Ectodermal cell (in vitro differentiated cells): ENCODE measurements around the gene ZNF260.
A peak's percentile ranks its signal among the peaks of the same experiment; 100 is the strongest.
"Not testable (repeated sequence)": the region's sequence is repeated elsewhere in the genome, so short reads cannot be mapped to it uniquely, and the experiment has no call there.

Source experiments
- H3K27ac ChIP-seq: 2 replicates; pipeline ENCODE4 v1.7.0; 2013; ENCODE audit warnings: mild to moderate bottlenecking, low read depth, low read length; ENCODE audit not compliant: insufficient read depth, poor library complexity, severe bottlenecking
- H3K27me3 ChIP-seq: 2 replicates; pipeline ENCODE4 v1.7.0; 2013; ENCODE audit warnings: mild to moderate bottlenecking, low read length; ENCODE audit not compliant: insufficient read depth, control insufficient read depth, poor library complexity, severe bottlenecking
- H3K36me3 ChIP-seq: one replicate; pipeline ENCODE4 v1.7.0; 2013; ENCODE audit warnings: low read length; ENCODE audit not compliant: control insufficient read depth, insufficient read depth
- H3K4me1 ChIP-seq: one replicate; pipeline ENCODE4 v1.7.0; 2013; ENCODE audit warnings: low read length; ENCODE audit not compliant: control insufficient read depth, insufficient read depth
- H3K4me3 ChIP-seq: 2 replicates; pipeline ENCODE4 v1.7.0; 2013; ENCODE audit warnings: low read depth, low read length, control low read depth; ENCODE audit not compliant: insufficient read depth
- H3K9me3 ChIP-seq: 2 replicates; pipeline ENCODE4 v1.7.0; 2013; ENCODE audit warnings: mild to moderate bottlenecking, low read length, moderate library complexity; ENCODE audit not compliant: control insufficient read depth
- WGBS, 2 experiments: methylation state at CpG; one replicate each; pipeline ENCODE4 v1.1.7; 2013; ENCODE audit warnings: missing lambda C conversion rate in 2 of 2; 5-methylcytosine and 5-hydroxymethylcytosine counted together

The ZNF260 gene

GRCh38 chr19:36490846-36491245, 37.2 kb downstream of the ZNF260 start:
- not testable (repeated sequence) for H3K36me3 ChIP-seq, H3K4me3 ChIP-seq, H3K27ac ChIP-seq, H3K27me3 ChIP-seq, H3K9me3 ChIP-seq, H3K4me1 ChIP-seq
- 94 to 96% methylated on average over 29 of the region's 29 CpGs for WGBS, 2 experiments

- Histone ChIP-seq H3K27me3 (no peaks in the 10 kb centered on the region), H3K9me3 (no peaks in the 10 kb centered on the region), H3K36me3 (no peaks in the 10 kb centered on the region), H3K27ac (peak overlapping the region; percentile 98), H3K4me3 (peak overlapping the region; percentile 98), H3K4me1 (no peaks in the 10 kb centered on the region)
- 23 to 24% methylated on average over 15 of the region's 15 CpGs for WGBS, 2 experiments
These were observed 38.1 kb downstream of the ZNF260 start for GRCh38 chr19:36489920-36490415.

DNA sequence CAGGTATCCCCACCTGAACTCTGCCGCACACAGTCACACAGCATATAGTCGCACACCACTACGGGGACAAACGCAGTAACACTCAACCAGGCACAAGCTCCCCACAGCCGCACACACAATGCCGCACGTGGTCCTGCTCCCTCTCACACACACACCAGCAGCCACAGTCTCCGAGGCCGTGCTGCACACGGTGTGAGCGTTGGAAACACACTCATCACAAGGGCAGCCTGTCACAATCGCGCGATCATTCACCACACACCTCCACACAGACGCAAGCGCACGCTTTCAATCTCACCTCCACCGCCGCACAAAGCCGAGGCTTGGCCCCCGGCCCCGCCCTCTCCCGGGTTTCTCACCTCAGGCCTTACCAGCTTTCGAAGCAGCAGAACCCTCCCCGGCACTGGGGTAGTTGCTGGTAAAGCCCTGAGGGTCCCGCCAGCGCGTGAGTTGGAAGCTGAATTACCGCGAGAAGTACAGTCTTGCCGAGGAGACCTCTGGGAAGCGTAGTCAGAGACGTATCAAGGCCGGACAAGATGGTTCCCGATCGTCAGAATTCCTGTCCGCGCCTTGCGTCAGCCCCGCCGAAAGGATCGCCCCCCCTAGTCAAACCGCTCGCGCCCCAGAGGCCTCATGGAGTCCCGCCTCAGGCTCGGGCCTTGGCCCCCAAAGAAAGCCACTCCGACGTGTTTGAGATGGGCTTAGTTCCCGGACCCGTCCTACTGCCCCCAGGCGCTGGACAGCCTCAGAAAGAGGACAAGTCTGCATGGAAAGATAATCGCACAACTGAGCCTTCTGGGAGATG, 38.8 kb downstream of the ZNF260 start, which contains the start of gene ZNF566:
TSS of gene ZNF566 (minus strand) at position 444 of the 802 bp plus-strand sequence. CDS start 13,004 bp downstream, outside the sequence.
- 0% methylated on average over 53 of the region's 53 CpGs for WGBS, 2 experiments
- peak within 1 kb of the TSS; percentile 98 for H3K27ac ChIP-seq

DNA sequence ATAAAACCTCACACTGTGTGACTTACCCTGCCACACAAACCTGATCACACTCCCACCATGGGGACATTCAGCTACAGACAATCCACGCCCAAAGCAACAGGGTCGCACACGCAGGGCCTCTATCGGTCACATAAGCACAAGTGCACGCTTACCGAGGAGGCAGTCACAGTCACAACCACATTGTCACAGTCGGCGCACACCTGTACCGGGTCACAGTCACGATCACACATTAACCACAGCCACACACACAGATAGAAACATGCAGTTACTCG, 39.3 kb downstream of the ZNF260 start:
- Histone ChIP-seq H3K36me3 (no peaks in the 10 kb centered on the region), H3K27ac (peak overlapping the region; percentile 98), H3K4me3 (peak overlapping the region; percentile 98), H3K9me3 (no peaks in the 10 kb centered on the region), H3K4me1 (no peaks in the 10 kb centered on the region), H3K27me3 (no peaks in the 10 kb centered on the region)
- 6 to 8% methylated on average over 11 of the region's 11 CpGs for WGBS, 2 experiments

More for the DNA sequence above, 38.8 kb downstream of the ZNF260 start, which contains the start of gene ZNF566:
- Histone ChIP-seq H3K4me3 (peak within 1 kb of the TSS; percentile 98), H3K36me3 (no peaks in the 10 kb centered on the region), H3K27me3 (no peaks in the 10 kb centered on the region), H3K9me3 (no peaks in the 10 kb centered on the region), H3K4me1 (no peaks in the 10 kb centered on the region)

DNA sequence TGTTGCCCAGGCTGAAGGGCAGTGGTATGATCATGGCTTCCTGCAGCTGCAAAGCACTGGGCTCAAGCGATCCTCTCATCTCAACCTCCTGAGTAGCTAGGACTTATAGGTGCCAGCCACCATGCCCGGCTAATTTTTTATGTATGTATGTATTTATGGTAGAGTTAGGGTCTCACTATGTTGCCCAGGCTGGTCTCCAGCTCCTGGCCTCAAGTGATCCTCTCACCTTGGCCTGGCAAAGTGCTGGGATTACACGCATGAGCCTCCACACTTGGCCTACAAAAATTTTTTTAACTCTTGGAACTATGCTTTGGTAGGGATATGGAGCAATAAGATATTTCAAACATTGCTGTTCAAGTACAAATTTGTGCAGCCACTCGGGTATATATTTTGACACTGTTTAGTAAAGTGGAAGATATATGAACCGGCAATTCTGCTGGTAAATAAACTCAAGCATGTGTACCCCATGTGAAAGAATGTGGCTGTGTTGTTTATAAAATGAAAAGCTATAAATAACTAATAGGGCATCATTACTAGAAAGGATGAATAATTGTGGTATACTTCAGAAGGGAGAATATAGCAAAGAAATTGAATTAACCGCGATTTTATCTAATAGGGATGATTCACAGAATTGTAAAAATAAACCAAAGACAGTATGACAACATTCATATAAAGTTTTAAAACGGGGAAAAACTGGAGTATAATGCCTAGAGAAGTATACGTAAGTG, 39.8 kb downstream of the ZNF260 start:
- WGBS, 2 experiments: 75 to 89% methylated on average over 6 to 9 of the region's 9 CpGs
- Histone ChIP-seq H3K36me3 (no peaks in the 10 kb centered on the region), H3K27ac (no peak overlapping the region), H3K4me3 (peak overlapping the region; percentile 98), H3K27me3 (no peaks in the 10 kb centered on the region), H3K4me1 (no peaks in the 10 kb centered on the region), H3K9me3 (no peaks in the 10 kb centered on the region)

GRCh38 chr19:36483653-36484052, 44.4 kb downstream of the ZNF260 start:
- Histone ChIP-seq H3K36me3 (no peaks in the 10 kb centered on the region), H3K27ac (no peak overlapping the region), H3K9me3 (no peaks in the 10 kb centered on the region), H3K27me3 (no peaks in the 10 kb centered on the region), H3K4me3 (no peak overlapping the region), H3K4me1 (no peaks in the 10 kb centered on the region)
- WGBS, 2 experiments: 93 to 96% methylated on average over 6 of the region's 6 CpGs

DNA sequence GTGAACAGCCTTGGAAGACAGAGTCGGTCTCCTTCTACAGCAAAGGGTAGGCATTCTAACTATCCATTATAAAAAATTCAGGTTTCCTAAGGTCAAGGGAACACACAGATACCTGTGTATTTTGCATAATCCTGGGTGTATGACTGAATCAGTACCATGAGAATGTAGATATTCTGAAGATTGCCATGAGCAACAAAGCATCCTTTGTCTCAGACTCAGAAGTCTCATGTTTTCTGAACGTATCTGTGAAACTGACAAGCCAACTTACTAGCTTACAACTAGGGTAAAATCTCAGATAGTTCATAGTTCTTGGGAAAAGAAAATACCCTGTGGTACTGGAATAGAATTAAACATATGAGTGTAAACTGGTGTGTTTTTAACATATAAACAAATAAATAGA, 45.2 kb downstream of the ZNF260 start:
- WGBS, 2 experiments: 93 to 94% methylated on average over 2 of the region's 2 CpGs
- no peaks in the 10 kb centered on the region for H3K27me3 ChIP-seq
- H3K9me3 ChIP-seq: no peaks in the 10 kb centered on the region
- H3K4me1 ChIP-seq: no peaks in the 10 kb centered on the region
- H3K36me3 ChIP-seq: no peaks in the 10 kb centered on the region
- no peak overlapping the region for H3K27ac ChIP-seq
- no peak overlapping the region for H3K4me3 ChIP-seq
